Activated CD8-positive, alpha-beta T cell treated with anti-CD3 and anti-CD28 coated beads for 36 hours (primary cell): Measurements from ENCODE around the gene NF1. TPM values are rescaled to one million over a fixed set of nuclear protein-coding genes. Genes with fewer than 3 reads are reported as not detected.

Source experiments
- ATAC-seq: fragments of 200-7000 bp; cut with Tn5 transposase; one replicate; pipeline ENCODE4 v1.10.0; 2021; ENCODE audit warnings: mild to moderate bottlenecking, moderate library complexity
- CTCF ChIA-PET: fragments of 350-600 bp; sonication (Branson Sonifier 250); formaldehyde crosslinking; loops from one replicate; lab custom pipeline; 2021; ENCODE audit warnings: antibody characterized with exemption; lab: Charles Lee
- POLR2A ChIA-PET: fragments of 350-600 bp; sonication (Branson Sonifier 250); formaldehyde crosslinking; loops from one replicate; lab custom pipeline; 2021; ENCODE audit warnings: antibody characterized with exemption; lab: Charles Lee
- DNase-seq: peaks from one replicate; pipeline ENCODE4 v3.0.0-alpha.2; 2020
- H3K27ac Mint-ChIP-seq: one replicate; pipeline ENCODE4 v1.8.0; 2021; ENCODE audit warnings: mild to moderate bottlenecking, mixed read lengths
- H3K27me3 Mint-ChIP-seq: one replicate; pipeline ENCODE4 v1.8.0; 2021; ENCODE audit warnings: mixed read lengths
- H3K36me3 Mint-ChIP-seq: one replicate; pipeline ENCODE4 v1.8.0; 2021; ENCODE audit warnings: low read depth, mixed read lengths
- H3K4me1 Mint-ChIP-seq: one replicate; pipeline ENCODE4 v1.8.0; 2021; ENCODE audit warnings: low read depth, mixed read lengths
- H3K4me3 Mint-ChIP-seq: one replicate; pipeline ENCODE4 v1.8.0; 2021; ENCODE audit warnings: mild to moderate bottlenecking, moderate library complexity, mixed read lengths
- H3K9me3 Mint-ChIP-seq: one replicate; pipeline ENCODE4 v1.8.0; 2021; ENCODE audit warnings: mixed read lengths
- intact Hi-C: fragments of 100-400 bp; cut with micrococcal nuclease; formaldehyde crosslinking; loops from one replicate; pipeline ENCODE4 v1.10.0; 2022
- total RNA-seq, 2 experiments: library from RNA; stranded (reverse); gene quantifications; one replicate each; pipeline ENCODE4 v1.2.3, GENCODE V29; 2021
- TF ChIP-seq, protein P1 (sequence below): fragments of 200-600 bp; IDR thresholded peaks from one replicate; pipeline ENCODE4 v1.8.0; 2022; ENCODE audit warnings: antibody characterized with exemption, mild to moderate bottlenecking

Gene NF1
- total RNA-seq, 2 experiments from 2014 or later, result 19.4 to 20.1 TPM

DNA sequence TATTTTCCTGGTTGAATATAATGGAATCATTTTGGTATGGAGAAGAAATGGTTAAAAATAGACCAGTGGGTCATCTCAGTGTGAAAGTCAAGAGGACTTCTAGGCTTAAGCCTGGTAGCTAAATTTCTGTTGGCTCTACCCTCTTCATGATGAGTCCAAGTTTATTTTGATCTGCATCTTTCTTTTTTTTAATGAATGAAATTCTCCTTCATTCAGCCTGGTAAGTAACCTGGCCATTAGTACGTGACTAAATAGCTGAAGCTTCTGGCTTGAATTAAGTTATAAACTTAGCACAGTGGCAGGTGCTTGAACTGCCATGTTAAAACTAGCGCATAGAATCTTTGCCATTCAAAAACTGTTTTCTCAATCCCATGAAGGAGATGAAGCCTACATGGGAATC lies 28.0 kb downstream of the NF1 start:
- TF ChIP-seq, protein P1, sequence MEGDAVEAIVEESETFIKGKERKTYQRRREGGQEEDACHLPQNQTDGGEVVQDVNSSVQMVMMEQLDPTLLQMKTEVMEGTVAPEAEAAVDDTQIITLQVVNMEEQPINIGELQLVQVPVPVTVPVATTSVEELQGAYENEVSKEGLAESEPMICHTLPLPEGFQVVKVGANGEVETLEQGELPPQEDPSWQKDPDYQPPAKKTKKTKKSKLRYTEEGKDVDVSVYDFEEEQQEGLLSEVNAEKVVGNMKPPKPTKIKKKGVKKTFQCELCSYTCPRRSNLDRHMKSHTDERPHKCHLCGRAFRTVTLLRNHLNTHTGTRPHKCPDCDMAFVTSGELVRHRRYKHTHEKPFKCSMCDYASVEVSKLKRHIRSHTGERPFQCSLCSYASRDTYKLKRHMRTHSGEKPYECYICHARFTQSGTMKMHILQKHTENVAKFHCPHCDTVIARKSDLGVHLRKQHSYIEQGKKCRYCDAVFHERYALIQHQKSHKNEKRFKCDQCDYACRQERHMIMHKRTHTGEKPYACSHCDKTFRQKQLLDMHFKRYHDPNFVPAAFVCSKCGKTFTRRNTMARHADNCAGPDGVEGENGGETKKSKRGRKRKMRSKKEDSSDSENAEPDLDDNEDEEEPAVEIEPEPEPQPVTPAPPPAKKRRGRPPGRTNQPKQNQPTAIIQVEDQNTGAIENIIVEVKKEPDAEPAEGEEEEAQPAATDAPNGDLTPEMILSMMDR, result no peak
- no peak for DNase-seq
- Mint-ChIP-seq H3K4me3 (no peak overlapping the region), H3K27ac (no peak overlapping the region), H3K36me3 (peaks cover 5% of the 10 kb centered on the region), H3K27me3 (no peaks in the 10 kb centered on the region), H3K9me3 (no peaks in the 10 kb centered on the region), H3K4me1 (no peaks in the 10 kb centered on the region)
- intact Hi-C loops, result no loop called here
- ChIA-PET CTCF (no interaction called here), POLR2A (no interaction called here)
- ATAC-seq, result no peak

DNA sequence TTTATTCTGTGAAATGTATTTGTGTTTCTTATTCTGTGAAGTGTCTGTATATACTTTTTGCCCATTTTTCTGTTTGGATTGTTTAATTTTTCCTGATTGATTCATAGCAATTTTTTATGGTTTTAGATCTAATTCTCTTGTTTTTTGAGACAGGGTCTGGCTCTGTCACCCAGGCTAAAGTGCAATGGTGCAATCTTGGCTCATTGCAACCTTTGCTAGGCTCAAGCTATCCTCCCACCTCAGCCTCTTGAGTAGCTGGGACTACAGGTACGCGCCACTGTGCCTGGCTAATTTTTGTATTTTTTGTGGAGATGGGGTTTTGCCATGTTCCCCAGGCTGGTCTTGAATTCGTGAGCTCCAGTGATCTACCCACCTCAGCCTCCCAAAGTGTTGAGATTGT lies 31.5 kb downstream of the NF1 start:
- ChIA-PET POLR2A (no interaction called here), CTCF (no interaction called here)
- Mint-ChIP-seq H3K36me3 (no peaks in the 10 kb centered on the region), H3K27me3 (no peaks in the 10 kb centered on the region), H3K27ac (no peak overlapping the region), H3K4me3 (no peak overlapping the region), H3K4me1 (no peaks in the 10 kb centered on the region), H3K9me3 (no peaks in the 10 kb centered on the region)
- no peak for DNase-seq
- TF ChIP-seq, protein P1, result no peak
- no peak for ATAC-seq
- intact Hi-C loops, result no loop called here

DNA sequence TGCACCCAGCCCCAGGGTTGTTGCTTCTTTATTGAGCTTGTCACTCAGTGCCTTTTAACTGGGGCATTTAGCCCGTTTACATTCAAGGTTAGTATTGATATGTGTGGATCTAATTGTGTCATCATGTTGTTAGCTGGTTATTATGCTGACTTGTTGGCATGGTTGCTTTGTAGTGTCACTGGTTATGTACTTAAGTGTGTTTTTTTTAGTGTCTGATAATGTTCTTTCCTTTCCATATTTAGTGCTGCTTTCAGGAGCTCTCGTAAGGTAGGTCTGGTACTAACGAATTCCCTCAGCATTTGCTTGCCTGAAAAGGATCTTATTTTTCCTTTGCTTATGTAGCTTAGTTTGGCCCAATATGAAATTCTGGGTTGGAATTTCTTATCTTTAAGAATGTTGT lies 33.5 kb downstream of the NF1 start:
- H3K4me1 Mint-ChIP-seq, result peaks cover 2% of the 10 kb centered on the region
- no peak for DNase-seq
- ATAC-seq, result no peak
- no peaks in the 10 kb centered on the region for H3K36me3 Mint-ChIP-seq
- H3K27me3 Mint-ChIP-seq, result no peaks in the 10 kb centered on the region
- POLR2A ChIA-PET, result no interaction called here
- no peak overlapping the region for H3K4me3 Mint-ChIP-seq
- no peak overlapping the region for H3K27ac Mint-ChIP-seq
- H3K9me3 Mint-ChIP-seq, result no peaks in the 10 kb centered on the region
- CTCF ChIA-PET, result no interaction called here
- TF ChIP-seq, protein P1, result no peak
- intact Hi-C loops, result no loop called here

DNA sequence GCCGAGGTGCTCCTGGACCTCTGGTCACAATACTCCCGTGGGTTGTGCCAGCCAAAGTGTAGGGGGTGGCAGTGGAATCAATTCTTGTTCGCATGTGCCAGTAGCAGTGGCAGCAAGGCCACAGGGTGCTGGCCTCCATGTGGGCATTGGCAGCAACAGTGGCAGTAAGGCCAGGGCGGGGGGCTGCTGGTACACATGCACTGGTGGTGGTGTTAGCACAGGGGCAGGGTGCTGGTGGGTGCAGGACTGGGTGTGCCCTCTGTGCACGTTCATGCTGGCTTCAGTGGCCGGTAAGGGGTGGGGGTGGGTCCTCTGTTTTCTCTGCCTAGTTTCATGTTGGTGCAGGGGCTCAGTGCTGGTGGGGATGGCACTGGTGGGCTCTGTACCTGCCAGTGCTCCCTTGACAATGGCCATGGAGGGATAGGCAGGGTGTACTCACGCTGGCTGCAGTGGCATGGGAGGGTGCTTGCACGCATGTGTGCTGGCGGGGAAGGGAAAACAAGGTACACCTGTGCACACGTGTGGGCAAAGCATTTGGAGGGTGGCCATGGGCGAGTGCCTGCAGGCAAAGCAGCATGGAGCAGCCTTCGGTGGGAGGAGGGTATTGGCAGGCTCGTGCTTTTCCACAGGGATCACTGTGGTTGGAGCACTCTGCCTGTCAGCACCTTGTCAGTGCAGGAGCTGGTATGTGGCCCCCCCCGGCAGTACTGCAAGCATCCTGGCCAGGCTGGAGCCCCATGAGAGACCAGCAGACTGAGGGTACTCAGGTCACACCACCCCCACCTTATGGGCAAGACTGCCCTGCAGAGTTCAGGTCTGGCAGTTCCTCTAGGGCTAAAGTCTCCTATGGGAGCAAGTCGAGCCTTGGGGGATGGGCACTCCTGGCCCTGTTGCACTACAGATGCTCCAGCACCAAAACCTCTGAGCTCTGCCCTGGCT lies 35.8 kb downstream of the NF1 start:
- intact Hi-C loops, result no loop called here
- Mint-ChIP-seq H3K4me3 (no peak overlapping the region), H3K27me3 (no peaks in the 10 kb centered on the region), H3K27ac (no peak overlapping the region), H3K9me3 (no peaks in the 10 kb centered on the region), H3K36me3 (peaks cover 2% of the 10 kb centered on the region), H3K4me1 (peaks cover 2% of the 10 kb centered on the region)
- ATAC-seq (no peak), DNase-seq (no peak)
- TF ChIP-seq, protein P1, result no peak
- ChIA-PET POLR2A (interaction anchor here (1.7 kb wide), 1 partner anchor 34 kb away, joined by 4 read pairs; no protein-coding TSS in a partner anchor), CTCF (no interaction called here)

DNA sequence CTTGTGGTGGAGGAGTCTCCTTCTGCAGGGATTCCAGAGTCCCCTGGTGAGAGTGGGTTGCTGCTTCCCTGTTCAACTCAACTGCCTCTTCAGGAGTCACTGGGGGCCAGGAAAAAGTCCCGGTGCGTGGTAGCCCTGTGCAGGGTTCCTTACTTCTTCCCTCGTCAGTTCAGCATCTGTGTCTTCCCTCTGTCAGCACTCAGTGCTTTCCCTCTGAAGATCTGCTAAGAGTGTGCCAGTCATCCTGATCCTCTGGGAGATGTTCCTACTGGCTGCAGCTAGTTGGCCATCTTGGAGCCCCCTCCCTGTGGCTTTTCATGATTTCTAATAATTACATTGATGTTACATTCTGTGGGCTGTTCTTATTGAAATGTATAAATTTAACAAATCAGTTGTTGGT lies 36.5 kb downstream of the NF1 start:
- ChIA-PET POLR2A (interaction anchor here (1.7 kb wide), 1 partner anchor 35 kb away, joined by 4 read pairs; no protein-coding TSS in a partner anchor), CTCF (no interaction called here)
- peaks cover 2% of the 10 kb centered on the region for H3K4me1 Mint-ChIP-seq
- no peak overlapping the region for H3K4me3 Mint-ChIP-seq
- H3K27me3 Mint-ChIP-seq, result no peaks in the 10 kb centered on the region
- intact Hi-C loops, result no loop called here
- no peak overlapping the region for H3K27ac Mint-ChIP-seq
- no peak for DNase-seq
- H3K9me3 Mint-ChIP-seq, result no peaks in the 10 kb centered on the region
- TF ChIP-seq, protein P1, result no peak
- H3K36me3 Mint-ChIP-seq, result peaks cover 4% of the 10 kb centered on the region
- ATAC-seq, result no peak
